Stimulated activated CD8-positive, alpha-beta memory T cell treated with anti-CD3 and anti-CD28 coated beads, Interleukin-15, amount 100 ng/mL, for 48 hours (primary cell): ENCODE measurements around the gene GLCE.
"Not testable (repeated sequence)": the region's sequence is repeated elsewhere in the genome, so short reads cannot be mapped to it uniquely, and the experiment has no call there.

ENCODE experiments used
- DNase-seq, 2 donors: peaks; one replicate each; pipeline ENCODE4 v3.0.0-alpha.2; 2020; ENCODE audit warnings: low read depth in 2 of 2

GLCE gene

GRCh38 chr15:69159805-69160140, 662 bp upstream of the GLCE start:
- no peak for DNase-seq

- peak in 1 of 2 donors; percentile 1 for DNase-seq
These were observed 843 bp downstream of the GLCE start for GRCh38 chr15:69161079-69161877.

DNA sequence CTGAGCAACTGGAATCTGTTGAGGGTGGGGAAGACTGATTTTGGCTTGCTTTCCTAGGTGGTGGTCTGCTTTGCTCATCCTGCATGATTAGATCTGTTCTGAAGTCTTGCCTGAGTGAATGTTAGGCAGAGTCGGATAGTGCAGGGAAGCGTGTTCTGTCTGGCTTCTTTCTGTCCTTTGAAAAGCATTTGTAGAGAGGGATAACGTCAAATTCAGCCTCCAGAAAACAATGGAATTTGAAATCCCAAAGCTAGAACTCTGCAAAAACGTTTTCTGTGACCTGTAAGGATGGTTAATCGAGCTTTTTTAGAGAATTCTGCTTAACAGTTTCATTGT, 1.4 kb downstream of the GLCE start:
- no peak for DNase-seq

DNA sequence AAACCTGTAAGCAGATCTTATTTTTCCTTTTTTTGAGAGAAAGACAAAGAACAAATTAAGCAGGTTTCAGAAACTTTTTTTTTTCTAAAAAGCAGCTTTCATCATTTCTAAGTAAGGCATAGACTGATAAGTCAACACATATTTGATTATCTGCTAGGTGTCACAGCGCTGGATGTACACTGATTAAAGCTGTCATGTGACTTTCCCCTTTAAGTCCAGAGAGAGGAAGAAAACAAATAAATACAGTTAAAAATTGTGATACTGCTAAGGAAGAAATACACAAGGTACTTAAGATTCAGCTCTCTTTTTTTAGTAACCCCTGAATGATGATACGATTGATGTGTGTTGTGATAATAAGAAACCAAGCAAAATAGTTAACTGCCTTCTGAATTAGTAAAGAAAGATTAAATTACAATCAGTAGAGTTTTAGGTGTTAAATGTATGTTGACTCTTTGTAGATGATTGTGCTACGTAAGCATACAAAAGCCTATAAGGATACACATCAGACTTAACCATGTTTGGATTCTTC, 2.8 kb downstream of the GLCE start:
- DNase-seq: no peak

DNA sequence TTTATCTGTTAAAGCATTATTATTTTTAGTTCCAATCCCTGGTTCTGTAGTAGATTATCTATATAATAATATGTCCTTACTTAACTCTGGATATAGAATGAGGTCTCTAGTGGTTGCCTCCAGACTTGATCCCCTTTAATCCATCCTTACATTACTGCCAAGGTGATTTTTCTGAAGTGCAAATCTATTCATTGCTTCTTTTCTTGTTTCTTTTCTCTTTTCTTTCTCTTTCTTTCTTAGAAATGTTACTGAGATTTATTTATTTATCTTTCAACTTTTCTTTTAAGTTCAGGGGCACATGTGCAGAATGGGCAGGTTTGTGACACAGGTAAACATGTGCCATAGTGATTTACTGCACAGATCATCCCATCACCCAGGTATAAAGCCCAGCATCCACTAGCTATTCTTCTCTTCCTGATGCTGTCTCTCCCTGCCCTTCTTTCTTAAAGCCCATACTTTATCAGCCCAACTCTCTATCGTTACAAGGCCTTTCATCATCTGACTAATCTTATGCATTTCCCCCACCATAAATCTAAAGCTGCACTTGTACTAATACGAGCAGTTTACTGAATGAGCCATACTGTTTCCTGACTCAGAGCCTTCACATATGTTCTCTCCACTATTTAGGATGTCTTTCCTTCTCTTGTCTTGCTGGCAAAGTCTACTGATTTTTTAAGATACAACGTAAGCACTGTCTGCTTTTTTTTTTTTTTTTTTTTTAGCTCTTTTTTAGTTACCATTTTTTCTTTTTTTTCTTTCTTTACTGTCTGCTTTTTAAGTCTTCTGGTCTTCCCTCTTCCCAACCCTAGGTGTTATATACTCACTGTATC, 4.6 kb downstream of the GLCE start:
- DNase-seq: no peak

DNA sequence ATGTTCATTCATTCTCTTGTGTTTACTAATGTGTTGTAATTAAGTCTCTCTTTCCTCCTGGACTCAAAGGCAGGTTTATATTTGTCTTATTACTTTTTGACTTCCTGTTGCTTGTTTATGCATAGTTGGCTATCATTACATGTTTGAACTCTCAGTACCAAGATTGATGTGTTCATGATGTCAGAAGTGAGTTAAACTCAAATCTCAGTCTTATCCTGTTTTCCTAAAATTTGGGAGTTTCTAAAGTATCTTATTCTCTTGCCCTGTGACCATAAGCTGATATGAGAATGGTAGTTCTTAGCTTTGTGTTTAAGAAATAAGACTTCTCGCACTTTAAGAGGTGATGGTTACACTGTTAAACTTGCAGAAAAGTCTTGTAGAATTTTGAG, 5.2 kb downstream of the GLCE start:
- no peak for DNase-seq

DNA sequence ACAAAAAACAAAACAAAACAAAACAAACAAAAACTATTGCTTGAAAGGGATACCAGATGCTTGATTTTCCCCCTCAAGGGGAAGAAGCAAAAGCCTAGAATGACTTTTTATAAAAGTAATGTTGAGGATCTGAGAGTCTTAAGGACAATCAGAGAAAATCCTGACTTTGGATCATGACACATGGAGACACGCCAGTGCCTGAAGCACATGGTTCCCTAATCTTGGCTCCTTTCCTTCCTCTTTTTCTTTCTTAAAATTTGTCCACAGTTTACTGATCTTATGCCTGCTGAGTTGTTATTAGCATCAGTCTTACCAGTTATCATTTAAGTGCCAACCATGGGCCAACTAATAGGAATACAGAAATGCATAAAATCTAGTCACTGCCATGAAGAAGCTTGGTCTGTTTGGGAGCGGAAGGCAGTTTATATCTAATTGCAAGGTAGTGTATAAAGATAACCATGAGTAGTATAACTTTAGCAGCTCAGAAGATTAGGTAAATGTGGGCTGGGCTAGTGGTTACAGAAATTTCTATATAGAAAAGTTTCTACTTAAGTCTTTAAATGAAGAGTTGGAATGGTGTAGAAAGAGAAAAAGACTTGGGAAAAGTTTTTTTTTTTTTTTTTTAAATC, 6.9 kb downstream of the GLCE start:
- no peak for DNase-seq

GRCh38 chr15:69168361-69168760, 7.9 kb downstream of the GLCE start:
- DNase-seq: not testable (repeated sequence)

DNA sequence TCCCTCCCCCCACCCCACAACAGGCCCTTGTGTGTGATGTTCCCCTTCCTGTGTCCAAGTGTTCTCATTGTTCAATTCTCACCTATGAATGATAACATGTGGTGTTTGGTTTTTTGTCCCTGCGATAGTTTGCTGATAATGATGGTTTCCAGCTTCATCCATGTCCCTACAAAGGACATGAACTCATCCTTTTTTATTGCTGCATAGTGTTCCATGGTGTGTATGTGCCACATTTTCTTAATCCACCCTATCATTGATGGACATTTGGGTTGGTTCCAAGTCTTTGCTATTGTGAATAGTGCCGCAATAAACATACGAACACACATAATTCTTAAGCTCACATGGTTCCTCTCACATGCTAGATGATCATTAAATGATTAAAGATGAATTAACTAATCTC, 9.1 kb downstream of the GLCE start:
- not testable (repeated sequence) for DNase-seq

DNA sequence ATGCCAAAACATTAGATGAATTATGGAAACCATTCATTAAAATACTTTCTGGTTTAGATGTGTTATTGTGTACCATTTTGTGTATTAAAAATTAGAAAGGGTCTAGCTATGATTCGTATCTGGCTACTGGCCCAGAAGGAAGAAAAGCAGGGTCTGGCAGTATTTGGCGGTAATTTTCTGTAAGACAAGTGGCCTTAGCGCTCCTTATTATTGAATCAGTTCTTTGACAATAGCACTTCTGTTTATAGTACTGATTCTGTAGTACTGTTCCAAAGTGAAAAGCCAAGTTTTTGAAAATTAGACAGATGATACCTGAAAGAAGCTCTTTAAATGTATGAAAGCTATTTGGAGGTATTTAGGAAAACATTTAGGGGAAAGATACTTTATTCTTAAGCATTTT, 10.2 kb downstream of the GLCE start:
- DNase-seq: no peak

DNA sequence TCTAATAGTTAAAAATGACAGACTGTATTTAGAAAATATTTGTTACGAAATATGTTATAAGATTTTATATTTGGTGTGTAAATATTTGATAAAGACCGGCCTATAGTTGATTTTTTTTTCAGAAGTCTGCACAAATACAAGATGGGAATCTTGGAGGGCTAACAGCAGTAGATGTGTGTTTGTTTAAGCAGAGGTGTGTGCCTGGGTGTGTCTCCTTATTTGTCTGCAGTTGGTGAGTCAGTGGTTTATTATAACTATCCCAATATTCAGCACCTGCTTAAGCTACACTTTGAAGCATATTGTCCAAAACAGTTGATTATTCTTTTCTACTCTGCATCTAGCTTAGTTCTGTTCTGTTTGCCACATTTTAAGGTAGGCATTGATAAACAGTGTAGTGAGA, 12.4 kb downstream of the GLCE start:
- no peak for DNase-seq

GRCh38 chr15:69175536-69175935, 15.1 kb downstream of the GLCE start:
- no peak for DNase-seq

DNA sequence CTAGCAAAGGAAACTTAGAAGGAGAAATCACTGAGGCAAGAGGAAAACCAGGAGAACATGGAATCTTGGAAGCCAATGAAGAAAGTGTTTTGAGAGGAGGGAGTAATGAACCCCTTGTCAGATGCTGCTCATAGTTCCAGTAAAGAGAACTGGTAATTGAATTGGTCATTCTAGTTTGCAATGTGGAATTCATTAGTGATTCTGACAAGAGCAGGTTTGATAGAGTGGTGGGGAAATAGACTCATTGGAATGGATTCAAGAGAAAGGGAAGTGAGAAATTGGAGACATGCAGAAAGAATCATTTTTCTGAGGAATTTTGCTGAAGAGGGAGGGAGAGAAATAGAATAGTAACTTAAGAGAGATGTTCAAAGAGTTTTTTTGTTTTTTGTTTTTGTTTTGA, 21.0 kb downstream of the GLCE start:
- DNase-seq: no peak

GRCh38 chr15:69185216-69185615, 24.8 kb downstream of the GLCE start:
- no peak for DNase-seq

GRCh38 chr15:69185706-69186105, 25.3 kb downstream of the GLCE start:
- no peak for DNase-seq

DNA sequence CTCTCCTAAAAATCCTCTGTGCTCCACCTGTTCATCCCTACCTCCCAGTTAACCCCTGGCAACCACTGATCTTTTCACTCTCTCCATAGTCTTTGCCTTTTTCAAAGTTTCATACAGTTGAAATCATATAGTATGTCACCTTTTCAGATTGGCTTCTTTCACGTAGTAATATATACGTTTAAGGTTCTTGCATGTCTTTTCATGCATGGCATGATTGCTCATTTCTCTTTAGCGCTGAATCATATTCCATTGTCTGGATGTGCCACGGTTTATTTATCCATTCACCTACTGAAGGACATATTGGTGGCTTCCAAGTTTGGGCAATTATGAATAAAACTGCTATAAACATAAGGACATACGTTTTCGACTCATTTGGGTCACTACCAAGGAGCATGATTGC, 28.7 kb downstream of the GLCE start:
- no peak for DNase-seq

DNA sequence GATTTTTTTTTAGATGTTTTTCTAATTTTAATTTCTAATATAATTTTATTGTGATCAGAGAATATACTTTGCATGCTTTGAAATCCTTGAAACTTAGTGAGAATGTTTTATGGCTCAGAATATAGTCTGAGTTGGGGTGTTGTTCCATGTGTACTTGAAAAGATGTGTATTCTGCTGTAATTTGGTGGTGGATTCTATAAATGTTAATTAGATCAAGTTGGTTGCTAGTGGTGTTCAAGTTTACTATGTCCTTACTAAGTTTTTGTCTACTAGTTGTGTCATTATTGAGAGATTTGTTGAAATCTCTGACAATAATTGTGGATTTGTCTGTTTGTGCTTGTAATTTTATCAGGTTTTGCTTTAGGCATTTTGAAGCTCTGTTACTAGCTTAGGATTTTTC, 29.7 kb downstream of the GLCE start:
- no peak for DNase-seq

GRCh38 chr15:69190504-69190903, 30.1 kb downstream of the GLCE start:
- no peak for DNase-seq

DNA sequence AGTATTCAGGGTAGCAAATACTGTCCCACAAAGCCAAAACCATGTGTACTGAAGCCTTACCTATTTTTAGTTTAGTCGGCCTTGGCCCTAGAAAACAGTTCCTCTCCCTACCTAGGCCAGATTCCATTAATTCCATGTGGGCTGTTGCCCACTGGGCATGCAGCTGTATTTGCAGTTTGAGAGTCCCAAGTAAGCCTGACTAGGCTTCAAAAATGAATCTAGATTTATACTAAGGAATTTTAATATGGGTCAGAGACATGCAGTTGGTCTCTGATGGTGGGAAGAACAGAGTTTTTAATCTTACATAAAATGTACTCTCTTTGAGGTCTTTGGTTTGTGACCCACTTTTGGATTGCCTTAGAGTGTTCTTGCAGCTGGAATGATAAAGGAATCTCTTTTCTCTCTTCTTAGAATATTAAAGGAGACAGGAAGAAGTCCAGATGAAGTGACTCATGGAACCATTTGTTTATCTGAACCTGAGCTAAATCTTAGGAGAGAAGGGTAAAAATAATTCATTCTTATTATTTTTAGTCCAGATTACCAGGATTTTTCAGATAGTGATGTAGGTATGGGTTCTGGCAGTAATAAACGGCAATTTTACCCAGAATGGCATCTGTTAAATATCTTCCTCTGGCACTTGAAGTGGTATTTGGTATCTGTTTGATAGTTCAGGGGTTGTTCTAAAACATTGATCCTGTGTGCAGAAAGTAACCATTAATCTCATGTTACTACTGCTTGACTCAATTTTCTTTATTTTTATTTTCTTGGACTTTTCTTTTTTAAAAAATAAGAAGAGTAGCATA, 33.8 kb downstream of the GLCE start:
- DNase-seq: no peak

DNA sequence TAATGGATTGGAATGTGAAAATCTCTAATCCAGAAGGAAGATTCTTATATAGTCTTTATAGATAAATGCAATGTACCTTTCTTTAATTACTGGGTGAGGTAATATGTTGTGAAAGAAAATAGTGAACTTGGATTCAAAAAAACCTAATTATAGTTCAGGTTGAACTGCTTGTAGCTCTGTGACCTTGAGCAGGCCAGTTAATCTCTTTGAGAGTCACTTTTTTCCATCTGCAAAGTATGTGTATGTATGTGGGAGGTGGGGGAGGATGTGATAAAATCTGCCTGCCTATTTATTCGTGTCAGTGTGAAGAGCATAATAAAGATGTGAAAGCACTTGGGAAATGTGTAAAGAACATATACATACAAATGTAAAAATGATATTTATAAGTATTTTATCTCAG, 34.4 kb downstream of the GLCE start:
- no peak for DNase-seq

GRCh38 chr15:69200832-69201745, 40.7 kb downstream of the GLCE start:
- DNase-seq: no peak
